NCI-H446 treated with DMSO at 0.1 percent for 48 hours (cell line): ENCODE results near the gene DMD.

ENCODE experiments used
- DNase-seq: peaks from one replicate; lab custom pipeline; 2025; lab: John Stamatoyannopoulos, UW

Gene DMD

DNA sequence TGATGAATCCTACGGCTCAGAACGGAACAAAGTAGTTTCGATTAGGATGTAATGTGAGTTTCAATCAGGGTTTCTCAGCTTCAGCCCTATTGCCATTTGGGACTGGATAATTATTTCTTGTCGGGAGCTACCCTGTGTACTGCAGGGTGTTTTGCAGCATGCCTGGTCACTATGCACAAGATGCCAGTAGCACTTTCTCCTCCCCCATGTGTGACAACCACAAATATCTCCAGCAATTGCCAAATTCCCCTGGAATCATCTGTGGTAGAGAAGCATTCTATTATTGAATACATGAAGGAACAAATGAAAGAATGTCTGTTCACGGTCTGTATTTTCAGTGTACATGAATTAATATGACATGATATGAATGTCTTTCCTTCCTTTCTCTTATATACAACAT lies 1356.6 kb downstream of the DMD start:
- DNase-seq = no peak

DNA sequence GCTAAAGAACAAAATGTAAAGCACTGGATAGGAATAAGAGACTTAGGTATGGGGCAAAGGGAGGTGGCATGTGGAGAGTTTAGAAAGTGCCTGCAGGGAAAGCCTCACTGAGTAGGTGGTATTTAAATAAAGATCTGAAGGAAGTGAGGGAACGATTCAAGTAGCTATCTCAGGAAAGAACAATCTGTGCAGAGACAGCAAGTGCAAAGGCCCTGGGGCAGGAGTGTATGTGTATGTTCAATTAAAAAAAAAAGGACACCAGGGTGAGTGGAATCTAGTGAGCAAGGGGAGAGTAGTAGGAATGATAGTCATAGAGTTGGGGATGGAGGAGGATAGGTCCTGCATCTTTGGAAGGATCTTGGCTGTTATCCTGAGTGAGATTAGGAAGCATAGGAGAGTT lies 1359.6 kb downstream of the DMD start:
- DNase-seq = no peak

DNA sequence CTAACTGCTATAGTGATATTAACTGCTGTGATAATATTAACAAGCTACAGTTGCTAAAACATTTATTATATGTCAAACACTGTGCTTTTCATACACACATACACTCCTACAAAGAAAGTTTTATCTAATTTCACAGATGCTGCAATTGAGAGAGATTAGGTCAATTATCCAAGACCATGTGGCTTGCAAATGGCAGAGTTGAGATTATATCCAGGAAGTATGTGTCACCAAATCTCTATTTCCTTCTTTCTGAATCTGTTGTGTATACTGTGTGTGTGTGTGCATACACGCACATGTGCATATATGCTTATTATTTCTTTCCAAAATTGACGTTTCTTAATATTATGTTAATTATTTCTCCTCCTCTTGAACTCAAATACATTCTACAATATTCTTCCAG lies 1363.6 kb downstream of the DMD start:
- DNase-seq = no peak

DNA sequence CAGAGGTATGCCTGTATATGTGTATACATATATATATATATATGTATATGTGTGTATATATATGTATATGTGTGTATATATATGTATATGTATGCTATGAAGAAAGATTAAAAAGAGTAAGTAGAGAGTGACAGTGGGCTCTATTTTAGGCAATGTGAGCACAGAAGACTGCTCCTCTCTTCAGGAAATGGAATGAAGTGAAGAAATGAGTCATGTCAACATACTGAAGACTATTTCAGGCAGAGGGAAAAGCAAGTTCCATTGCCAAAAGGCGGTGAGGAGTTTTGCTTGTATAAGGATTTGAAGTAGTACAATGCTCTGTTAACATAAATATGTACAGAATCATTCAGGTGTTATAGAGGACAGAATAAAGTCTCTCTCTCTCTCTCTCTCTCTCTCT lies 1366.3 kb downstream of the DMD start:
- no peak for DNase-seq

DNA sequence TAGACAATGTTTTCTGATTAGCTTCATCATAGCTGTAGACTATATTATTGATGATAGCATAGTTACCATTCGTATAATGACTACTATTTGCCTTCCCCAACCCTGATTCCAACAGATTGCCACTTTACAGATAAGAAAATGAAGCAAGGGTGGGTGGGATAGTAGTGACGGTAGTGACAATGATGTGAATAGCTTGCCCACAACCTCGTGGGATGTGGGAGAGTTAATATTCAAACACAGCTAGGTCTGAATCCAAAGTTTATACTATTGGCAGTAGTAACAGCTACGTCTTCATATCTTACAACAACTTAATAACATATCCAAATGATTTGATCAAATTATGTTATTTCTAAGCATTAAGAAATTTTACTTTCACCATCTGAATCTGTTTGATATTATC lies 1372.7 kb downstream of the DMD start:
- DNase-seq = no peak

DNA sequence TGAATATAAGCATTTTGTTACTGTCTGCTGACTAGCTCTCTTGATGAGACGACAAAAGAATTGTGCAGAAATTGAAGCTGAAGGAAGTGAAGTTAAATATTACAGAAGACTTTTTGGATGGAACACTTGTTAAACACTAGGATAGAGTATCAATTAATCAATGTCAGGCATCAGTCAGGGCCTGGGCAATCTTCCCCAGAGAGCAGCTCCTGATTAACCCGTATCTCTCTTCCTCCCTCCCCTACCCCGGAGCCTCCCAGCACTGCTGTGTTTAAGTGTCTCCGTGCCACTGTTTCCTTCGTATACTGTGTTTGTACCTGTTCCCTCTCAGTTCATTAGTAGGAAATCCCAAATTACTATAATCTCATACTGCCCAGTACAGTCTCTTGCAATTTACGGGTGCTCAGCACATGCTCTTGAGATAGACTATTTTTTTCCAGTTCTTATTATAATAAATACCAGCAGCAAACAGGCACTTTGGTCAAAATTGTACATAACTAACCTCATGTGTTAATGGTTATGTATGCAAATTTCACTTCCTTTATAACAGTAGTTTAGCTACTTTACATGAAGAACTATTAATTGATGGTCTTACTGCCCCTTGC lies 1373.8 kb downstream of the DMD start:
- DNase-seq = no peak

DNA sequence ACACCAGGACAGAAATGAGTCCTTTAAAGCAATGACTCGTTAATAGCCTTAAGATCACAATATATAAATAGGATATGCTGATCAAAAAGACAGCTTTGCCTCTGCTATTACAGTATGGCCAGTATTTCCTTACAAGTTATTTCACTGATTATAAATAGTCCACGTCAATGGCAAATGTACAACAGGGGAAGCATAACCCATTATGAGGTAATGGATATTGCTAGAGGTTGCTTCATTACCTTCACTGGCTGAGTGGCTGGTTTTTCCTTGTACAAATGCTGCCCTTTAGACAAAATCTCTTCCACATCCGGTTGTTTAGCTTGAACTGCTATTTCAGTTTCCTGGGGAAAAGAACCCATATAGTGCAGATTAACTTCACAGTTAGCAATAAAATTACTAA lies 1374.9 kb downstream of the DMD start:
- DNase-seq = no peak

DNA sequence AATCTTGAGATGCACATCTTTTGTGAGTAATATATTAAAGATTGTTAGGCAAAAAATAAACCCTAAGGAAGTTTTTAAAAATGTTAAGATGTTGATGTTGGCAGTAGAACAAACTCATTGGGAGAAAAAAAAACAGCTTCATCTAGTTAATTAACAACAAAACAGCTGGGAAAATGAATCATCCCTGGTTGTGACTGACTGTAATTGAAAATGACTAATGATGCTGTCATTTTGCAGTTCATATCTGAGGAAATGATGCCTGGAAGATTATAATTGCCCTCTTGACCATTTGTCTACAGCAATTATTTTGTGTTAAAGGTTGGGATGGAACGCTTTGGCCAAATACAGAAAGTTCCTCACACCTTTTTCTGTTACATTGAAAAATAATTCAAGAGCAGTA lies 1379.1 kb downstream of the DMD start:
- DNase-seq = peak; percentile 28

DNA sequence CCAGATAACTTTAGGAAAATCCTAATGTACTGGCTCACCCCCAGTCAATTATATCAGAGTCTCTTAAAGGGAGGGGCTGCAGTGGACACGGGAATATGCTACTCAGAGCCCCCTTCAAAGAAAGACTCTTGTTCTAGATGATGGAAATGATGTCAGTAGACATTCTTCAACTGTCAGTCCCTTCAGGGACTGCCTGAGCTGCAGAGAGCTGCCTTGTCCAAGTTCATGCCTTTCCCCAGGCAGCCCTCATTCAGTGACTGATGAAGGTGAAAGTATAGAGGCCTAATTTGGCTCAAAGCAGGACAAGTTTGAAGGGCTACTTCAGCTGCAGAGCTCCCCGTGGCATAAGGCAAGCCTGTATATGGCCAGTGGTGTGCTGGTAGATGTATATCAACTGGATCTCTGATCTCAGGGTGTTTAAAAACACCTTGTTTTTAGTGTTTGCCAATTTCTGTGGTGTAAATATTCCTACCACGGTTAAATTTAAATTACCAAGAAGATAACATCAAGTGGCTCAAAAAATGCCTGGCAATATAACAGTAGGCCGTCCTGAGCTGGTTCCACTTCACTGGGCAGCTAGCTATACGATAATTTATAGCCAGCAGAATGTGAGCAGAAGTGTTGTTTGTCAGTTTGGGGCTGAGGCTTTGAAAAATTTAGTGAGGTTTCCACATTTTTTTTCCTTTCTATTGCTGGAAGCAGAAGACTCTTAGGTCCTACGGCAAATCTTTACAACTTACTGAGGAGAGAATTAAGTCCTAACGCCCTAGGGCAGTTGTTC lies 1390.7 kb downstream of the DMD start:
- no peak for DNase-seq

DNA sequence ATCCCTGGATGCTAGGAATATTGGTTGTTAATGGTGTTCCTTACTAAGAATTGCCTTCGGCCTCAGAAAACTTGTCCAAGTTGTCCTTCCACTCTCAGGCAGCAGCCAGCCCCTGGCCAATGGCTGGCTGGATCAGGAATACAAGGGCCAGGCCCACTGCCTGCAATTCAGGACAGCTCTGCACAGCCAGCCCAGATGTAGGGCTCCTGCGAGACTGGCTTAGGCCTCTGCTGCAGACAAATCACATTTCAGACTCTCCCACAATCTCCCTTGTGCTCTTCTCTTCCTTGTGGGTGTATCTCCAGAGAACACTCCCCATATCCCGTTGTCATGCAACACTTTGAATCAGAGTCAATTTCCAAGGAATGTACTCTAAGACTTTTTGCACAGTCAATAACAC lies 1391.9 kb downstream of the DMD start:
- no peak for DNase-seq

DNA sequence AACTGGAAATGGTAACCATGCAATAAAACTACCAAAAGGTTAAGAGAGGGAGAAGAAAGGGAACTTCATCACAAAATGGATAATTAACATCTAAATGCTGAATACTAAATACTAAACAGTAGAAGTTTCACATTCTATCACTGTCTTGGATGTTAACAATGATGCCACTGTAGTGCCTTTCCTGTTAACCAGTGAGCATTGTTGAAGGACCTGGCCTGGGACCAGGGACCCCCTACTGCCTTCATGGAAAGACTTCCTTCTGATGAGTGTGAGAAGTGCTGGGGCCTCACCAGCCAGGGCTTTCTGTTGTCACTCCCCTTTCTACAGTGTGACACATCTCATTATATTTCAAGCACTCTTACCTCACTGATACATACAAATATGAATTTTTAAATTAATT lies 1400.2 kb downstream of the DMD start:
- DNase-seq = no peak

DNA sequence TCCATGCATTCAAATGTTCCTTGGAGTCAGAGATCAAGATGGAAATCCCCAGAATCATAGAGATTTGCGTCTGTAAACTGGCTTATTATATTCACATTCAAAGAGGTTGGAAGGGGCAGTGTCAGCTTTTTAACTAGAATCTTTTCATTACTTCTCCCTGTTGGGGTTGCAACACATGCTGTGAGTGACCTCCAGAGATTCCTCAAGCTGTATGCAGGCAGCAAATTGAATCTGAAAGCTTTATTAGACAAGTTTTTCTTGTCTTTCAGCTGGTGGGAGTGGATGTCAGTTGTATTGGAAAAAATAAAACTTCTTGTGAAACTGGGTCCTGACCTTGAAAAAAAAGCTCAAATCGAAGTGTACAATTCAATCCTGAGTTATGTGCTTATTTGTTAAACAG lies 1403.0 kb downstream of the DMD start:
- DNase-seq = no peak

DNA sequence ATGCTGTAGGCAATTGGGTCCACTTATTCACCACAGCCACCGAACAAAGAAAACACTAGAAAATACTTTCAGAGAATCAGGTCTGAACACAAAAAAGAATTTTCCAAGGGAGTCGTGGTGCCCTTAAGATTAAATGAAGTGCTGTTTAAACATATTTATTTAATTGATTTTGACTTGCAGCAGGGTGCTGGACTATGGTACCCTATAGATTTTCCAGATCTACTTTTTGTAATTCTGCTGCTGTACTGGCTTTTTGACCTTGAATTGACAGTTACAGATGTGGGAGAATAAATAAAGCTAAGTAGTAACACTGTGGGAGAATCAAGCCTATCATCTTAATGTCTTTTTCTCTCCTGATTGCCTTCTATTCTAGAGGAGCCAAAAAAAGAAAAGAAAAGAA lies 1404.2 kb downstream of the DMD start:
- no peak for DNase-seq

DNA sequence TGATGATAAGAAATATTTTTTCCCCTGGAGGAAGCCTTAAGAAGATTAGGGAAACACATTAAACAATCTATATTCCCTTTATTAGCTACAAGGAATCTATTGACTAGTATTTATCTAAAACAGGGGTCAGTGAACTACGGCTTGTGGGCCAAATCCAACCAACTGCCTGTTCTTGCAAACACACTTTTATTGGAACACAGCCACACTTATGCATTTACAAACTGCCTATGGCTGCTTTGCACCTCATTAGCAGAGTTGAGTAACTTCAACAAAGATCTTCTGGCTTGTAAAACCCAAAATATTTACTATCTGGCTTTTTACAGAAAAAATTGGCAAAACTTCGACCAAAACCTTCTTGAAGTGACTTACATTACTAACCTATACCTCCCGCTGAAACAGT lies 1405.6 kb downstream of the DMD start:
- no peak for DNase-seq

DNA sequence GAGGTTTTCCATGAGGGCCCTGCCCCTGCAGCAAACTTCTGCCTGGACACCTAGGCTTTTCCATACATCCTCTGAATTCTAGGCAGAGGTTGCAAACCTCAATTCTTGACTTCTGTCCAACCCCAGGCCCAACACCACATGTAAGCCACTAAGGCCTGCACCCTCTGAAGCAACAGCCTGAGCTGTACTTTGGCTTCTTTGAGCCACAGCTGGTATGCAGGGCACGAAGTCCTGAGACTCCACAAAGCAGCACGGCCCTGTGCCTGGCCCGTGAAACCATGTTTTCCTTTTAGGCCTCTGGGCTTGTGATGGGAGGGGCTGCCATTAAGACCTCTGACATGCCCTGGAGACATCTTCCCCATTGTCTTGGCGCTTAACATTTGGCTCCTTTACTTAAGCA lies 1411.1 kb downstream of the DMD start:
- no peak for DNase-seq

DNA sequence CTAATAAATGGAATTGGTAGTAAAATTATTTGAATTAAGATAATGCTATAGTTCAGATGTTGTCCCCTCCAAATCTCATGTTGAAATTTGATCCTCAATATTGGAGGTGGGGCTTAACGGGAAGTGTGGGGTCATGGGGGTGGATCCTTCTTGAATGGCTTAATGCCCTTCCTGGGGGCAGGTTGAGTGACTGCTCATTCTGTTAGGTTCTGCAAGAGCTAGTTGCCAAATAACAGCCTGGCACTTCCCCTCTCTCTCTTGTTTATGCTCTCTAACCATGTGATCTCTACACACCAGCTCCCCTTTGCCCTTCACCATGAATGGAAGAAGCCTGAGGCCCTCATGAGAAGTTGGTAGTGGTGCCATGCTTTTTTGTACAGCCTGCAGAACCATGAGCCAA lies 1414.7 kb downstream of the DMD start:
- no peak for DNase-seq

DNA sequence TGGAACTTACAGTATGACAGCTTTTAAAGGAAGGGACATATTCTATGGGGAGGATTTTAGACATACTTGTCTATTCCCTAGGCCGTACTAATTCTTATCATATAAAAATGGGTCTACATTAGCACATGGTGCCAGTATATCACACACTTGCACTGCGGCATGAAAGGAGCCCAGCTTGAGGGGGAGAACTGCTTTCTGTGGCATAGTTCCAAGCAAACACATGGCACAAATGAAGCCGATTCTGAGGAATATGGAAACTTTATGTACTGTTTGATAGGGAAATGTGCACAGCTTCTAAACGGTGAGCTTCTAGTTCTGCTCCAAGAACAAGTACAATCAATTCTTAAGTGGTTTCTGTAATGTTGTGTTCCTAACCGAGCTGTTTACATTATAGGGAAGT lies 1463.9 kb downstream of the DMD start:
- DNase-seq = no peak

DNA sequence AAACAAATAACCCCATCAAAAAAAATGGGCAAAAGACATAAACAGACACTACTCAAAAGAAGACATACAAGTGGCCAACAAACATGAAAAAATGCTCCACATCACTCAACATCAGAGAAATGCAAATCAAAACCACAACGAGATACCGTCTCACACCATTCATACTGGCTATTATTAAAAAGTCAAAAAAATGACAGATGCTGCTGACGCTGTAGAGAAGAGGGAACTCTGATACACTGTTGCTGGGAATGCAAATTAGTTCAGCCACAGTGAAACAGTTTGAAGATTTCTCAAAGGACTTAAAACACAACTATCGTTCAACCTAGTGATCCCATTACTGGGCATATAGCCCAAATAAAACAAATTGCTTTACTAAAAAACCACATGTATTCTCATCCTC lies 1468.3 kb downstream of the DMD start:
- no peak for DNase-seq

DNA sequence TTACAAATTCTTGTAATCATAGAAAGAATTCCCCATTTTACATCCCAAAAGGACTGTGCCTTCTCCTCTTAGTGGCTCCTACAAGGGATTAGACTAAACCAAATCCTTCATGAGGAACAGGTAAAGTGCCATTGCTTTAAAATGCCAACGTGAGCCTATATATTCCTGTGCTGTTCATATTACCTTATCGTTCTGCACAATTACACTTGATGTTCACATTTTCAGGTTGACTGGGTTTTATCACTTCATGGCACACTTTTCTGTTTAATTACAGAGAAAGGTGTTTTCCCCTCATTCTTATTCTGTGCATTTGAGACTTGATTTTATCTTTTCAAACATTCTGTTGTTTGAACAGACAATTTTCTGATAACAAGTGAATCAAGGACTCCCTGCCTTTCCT lies 1493.9 kb downstream of the DMD start:
- DNase-seq = no peak

DNA sequence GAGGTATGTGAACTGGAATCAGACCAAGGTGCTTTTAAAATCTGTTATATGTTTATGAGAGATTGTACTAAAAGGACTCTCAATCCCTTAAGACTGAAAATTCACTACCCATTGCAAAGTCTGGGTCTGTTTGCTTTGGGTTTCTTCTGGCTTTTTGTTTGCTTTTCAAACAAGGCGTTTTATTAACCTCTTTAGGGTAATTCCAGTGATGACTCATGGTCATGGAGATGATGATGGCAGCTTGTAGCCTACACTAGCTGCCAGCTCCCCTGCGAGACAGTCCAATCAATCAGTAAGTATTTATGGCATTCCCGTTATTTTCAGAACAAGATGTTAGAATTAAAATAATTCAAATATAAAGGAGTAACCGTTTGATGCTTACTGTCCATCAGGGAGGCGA lies 1495.7 kb downstream of the DMD start:
- peak; percentile 60 for DNase-seq

DNA sequence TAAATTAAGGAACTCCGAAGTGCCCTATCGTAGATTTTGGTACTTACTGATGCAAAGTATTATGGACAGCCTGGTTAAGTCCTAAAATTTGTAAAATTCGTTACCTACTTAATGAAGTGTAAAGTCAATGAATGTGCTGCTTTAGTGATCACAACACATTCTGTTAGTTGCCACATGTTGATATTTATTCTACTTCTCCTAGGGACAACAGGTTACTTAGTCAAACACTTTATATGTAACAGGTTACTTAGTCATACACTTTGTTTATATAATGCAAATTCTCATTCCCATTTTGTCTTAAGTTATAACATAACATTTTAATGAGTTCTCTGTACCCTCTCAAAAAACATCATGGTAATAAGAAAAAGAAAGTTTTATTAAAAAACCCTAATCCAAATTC lies 1496.6 kb downstream of the DMD start:
- no peak for DNase-seq

DNA sequence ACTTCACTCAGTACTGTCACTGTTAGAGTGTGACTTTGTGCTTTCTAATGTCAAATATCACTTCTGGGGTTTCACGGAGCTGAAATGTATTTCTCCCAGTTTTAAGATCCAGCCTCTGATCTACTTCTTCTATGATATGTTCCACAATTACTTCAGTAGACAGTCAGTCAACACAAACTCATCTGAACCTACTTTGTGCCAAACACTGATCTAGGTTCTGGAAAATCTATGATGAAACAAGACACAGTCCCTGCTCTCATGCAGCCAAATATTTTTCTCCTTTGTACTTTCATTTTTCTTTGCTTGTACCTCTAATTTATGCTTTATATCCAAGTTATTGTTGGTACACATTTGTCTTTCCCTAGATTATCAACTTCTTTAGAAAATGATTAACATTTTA lies 1498.2 kb downstream of the DMD start:
- no peak for DNase-seq

DNA sequence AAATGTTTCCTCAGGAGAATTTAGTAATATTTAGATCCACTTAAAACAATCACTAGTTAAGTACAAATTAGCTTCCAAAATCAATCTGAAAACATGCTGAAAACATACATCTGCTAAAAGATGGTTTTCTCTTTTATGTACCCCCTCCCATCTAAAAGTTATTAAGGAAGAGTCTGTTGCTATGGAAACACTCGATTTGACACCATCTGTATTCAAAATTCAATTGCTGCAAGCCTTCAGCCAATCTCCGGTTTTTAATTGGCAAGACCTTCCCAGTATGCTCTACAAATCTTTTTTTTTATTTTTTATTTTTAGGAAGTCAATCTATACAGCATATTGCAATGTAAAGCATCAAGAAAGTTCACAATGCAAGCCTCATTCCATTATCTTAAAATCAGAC lies 1500.2 kb downstream of the DMD start:
- DNase-seq = peak; percentile 53

DNA sequence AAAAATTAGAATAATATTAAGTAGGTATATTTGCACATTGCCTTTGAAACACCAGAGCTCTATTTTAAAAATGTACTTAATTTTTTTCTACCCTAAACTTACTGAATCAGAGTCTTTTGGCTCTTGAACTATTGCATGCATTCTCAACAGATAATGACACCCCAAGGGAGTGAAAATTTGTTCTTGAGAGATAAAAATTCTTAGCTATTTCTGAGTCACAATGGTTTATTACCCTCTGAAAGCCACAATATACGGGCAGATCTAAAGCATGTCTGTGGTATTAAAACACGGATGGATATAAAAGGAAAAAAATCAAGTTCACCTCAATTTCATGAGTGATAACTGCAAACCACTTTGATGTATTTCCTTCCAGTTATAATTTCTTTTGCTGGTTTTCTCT lies 1503.2 kb downstream of the DMD start:
- no peak for DNase-seq
